ENCODE results near the gene CELSR2. TPM values are rescaled to one million over a fixed set of nuclear protein-coding genes. Genes with fewer than 3 reads are reported as not detected.

Gene CELSR2
- total and polyA plus RNA-seq, 7 donors: 0.69 to 12.5 (median 6.9) TPM

- DNase-seq (no peak), ATAC-seq (no peak)
- 93 to 98% (median 95%) methylated on average over 7 of the region's 7 CpGs for WGBS, 3 donors
- no peak overlapping the region for H3K27ac ChIP-seq
- peaks cover 17 to 97% of the 10 kb centered on the region in 2 donors for H3K36me3 ChIP-seq (ENCODE audit: insufficient read depth in 1 of 2, low read depth in 1 of 2)
- intact Hi-C loops (cut with DNase I): no loop called here
- H3K9me3 ChIP-seq: no peaks in the 10 kb centered on the region
- no peaks in the 10 kb centered on the region for H3K4me1 ChIP-seq
- no peak overlapping the region for H3K4me3 ChIP-seq
- no peak for TF ChIP-seq CTCF (IDR thresholded peaks at IDR 0.05)
- H3K27me3 ChIP-seq (ENCODE audit: insufficient read depth in 3 of 3, low read length in 2 of 3): no peaks in the 10 kb centered on the region
Observed at GRCh38 chr1:109235137-109235536, 14.2 kb upstream of the CELSR2 start.

- H3K4me1 ChIP-seq: peaks cover 20% of the 10 kb centered on the region
- H3K36me3 ChIP-seq (ENCODE audit: insufficient read depth in 1 of 2, low read depth in 1 of 2): peaks cover 11 to 74% of the 10 kb centered on the region in 2 donors
- no peaks in the 10 kb centered on the region for H3K27me3 ChIP-seq (ENCODE audit: insufficient read depth in 3 of 3, low read length in 2 of 3)
- no peaks in the 10 kb centered on the region for H3K9me3 ChIP-seq
- no peak for DNase-seq
- no peak for ATAC-seq
- intact Hi-C loops (cut with DNase I): no loop called here
- 91 to 96% (median 92%) methylated on average over 3 of the region's 3 CpGs for WGBS, 3 donors
- no peak overlapping the region for H3K4me3 ChIP-seq
- H3K27ac ChIP-seq: no peak overlapping the region
- TF ChIP-seq CTCF (IDR thresholded peaks at IDR 0.05): no peak
Observed at GRCh38 chr1:109237512-109237911, 11.8 kb upstream of the CELSR2 start.

GRCh38 chr1:109238382-109238781 is 11.0 kb upstream of the CELSR2 start:
- Histone ChIP-seq H3K27ac (no peak overlapping the region), H3K4me1 (peaks cover 24% of the 10 kb centered on the region), H3K9me3 (no peaks in the 10 kb centered on the region), H3K36me3 (ENCODE audit: insufficient read depth in 1 of 2, low read depth in 1 of 2) (peaks cover 11 to 65% of the 10 kb centered on the region in 2 donors), H3K27me3 (ENCODE audit: insufficient read depth in 3 of 3, low read length in 2 of 3) (no peaks in the 10 kb centered on the region), H3K4me3 (no peak overlapping the region)
- intact Hi-C loops (cut with DNase I): no loop called here
- ATAC-seq (no peak), DNase-seq (no peak)
- 84 to 91% (median 85%) methylated on average over 2 of the region's 2 CpGs for whole genome bisulfite sequencing, 3 donors
- TF ChIP-seq CTCF (IDR thresholded peaks at IDR 0.05): no peak

- DNase-seq (no peak), ATAC-seq (no peak)
- peaks cover 11 to 59% of the 10 kb centered on the region in 2 donors for H3K36me3 ChIP-seq (ENCODE audit: insufficient read depth in 1 of 2, low read depth in 1 of 2)
- no peak for TF ChIP-seq CTCF (IDR thresholded peaks at IDR 0.05)
- peaks cover 26% of the 10 kb centered on the region for H3K4me1 ChIP-seq
- no peaks in the 10 kb centered on the region for H3K27me3 ChIP-seq (ENCODE audit: insufficient read depth in 3 of 3, low read length in 2 of 3)
- WGBS, 3 donors: 83 to 92% (median 88%) methylated on average over 5 of the region's 5 CpGs
- intact Hi-C loops (cut with DNase I): no loop called here
- no peak overlapping the region for H3K4me3 ChIP-seq
- H3K9me3 ChIP-seq: no peaks in the 10 kb centered on the region
- H3K27ac ChIP-seq: no peak overlapping the region
Observed at GRCh38 chr1:109239047-109239408, 10.3 kb upstream of the CELSR2 start.

- no peaks in the 10 kb centered on the region for H3K27me3 ChIP-seq (ENCODE audit: insufficient read depth in 3 of 3, low read length in 2 of 3)
- peaks cover 11 to 54% of the 10 kb centered on the region in 2 donors for H3K36me3 ChIP-seq (ENCODE audit: insufficient read depth in 1 of 2, low read depth in 1 of 2)
- no peaks in the 10 kb centered on the region for H3K9me3 ChIP-seq
- H3K4me1 ChIP-seq: peaks cover 30% of the 10 kb centered on the region
- intact Hi-C loops (cut with DNase I): no loop called here
- H3K4me3 ChIP-seq: no peak overlapping the region
- DNase-seq (no peak), ATAC-seq (peak in 2 of 4 donors; percentile 35 to 46)
- H3K27ac ChIP-seq: no peak overlapping the region
- 65 to 70% (median 68%) methylated on average over 6 of the region's 6 CpGs for WGBS, 3 donors
- peak; percentile 27 for TF ChIP-seq CTCF (IDR thresholded peaks at IDR 0.05)
Observed at GRCh38 chr1:109239409-109240068, 9.8 kb upstream of the CELSR2 start.
